ENCODE data around the gene CAPRIN1. TPM values are rescaled to one million over a fixed set of nuclear protein-coding genes. Genes with fewer than 3 reads are reported as not detected.

CAPRIN1 gene
- total RNA-seq, 1 experiment from 2014 or later = 301 TPM

DNA sequence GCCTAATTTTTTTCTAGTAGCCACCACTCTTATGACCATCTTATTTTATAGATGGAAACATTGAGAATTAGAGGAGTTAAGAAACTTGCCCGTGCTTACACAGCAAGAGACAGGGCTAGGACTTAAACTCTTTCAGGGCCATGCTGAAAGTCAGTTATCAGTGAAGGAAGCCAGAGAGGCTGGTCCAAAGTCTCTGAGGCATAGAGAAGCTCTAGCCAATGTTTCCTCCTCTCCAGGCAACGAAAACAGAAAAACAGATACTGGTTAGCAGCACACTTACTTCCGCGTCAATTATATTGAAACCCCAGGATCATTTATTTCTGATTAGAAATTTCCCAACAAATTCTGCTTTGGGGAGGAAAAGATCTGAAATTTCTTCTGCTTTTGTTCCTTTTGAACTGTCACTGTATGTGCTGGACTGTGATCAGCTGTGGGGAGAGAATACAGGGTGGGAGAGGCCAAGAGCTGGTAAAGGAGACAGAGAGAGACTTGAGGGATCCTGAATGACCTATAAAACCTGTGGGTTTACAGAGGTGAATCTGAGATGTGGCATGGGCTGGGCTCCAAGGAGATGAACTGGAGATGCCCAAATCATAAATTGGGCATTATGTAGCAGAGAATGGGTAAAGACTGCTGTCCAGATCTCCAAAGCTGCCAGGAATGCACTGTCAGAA, 37.5 kb upstream of the CAPRIN1 start:
- Histone ChIP-seq H2BK12ac (ENCODE audit: insufficient read length, low read depth, low read length) (no peak overlapping the region), H3K23ac (ENCODE audit: insufficient read length, low read depth, low read length) (no peak overlapping the region), H4K91ac (ENCODE audit: insufficient read length, low read depth, low read length) (no peak overlapping the region), H4K20me1 (ENCODE audit: control insufficient read depth, insufficient read depth, insufficient read length) (no peaks in the 10 kb centered on the region), H3K4me1 (ENCODE audit: insufficient read depth, low read length) (no peaks in the 10 kb centered on the region), H2AFZ (ENCODE audit: low read length) (no peak overlapping the region), H3K9me3 (ENCODE audit: control insufficient read depth, low read depth, low read length) (no peaks in the 10 kb centered on the region), H3K23me2 (ENCODE audit: insufficient read length, low read depth, low read length, poor library complexity, severe bottlenecking) (no peaks in the 10 kb centered on the region), H3K79me2 (ENCODE audit: insufficient read depth, low read length) (no peaks in the 10 kb centered on the region), H3K56ac (ENCODE audit: insufficient read length, low read depth, low read length) (no peak overlapping the region), H3T11ph (ENCODE audit: low read length) (no peak overlapping the region), H3K4ac (ENCODE audit: low read depth, low read length) (no peak overlapping the region), H4K8ac (replicated peaks; ENCODE audit: insufficient read length, low read depth, low read length) (no peak overlapping the region), H3K27ac (ENCODE audit: insufficient read length, low read depth, low read length) (no peak overlapping the region), H2BK20ac (ENCODE audit: low read depth, low read length, poor library complexity, severe bottlenecking) (no peak overlapping the region), H4K5ac (ENCODE audit: insufficient read length, low read depth, low read length) (no peak overlapping the region), H3K4me2 (ENCODE audit: insufficient read depth, insufficient read length, low read length) (no peak overlapping the region), H3K79me1 (ENCODE audit: insufficient read depth, low read depth, low read length, poor library complexity, severe bottlenecking) (no peaks in the 10 kb centered on the region), H3K9ac (ENCODE audit: extremely low read depth, insufficient read length, low read length) (no peak overlapping the region), H2BK5ac (ENCODE audit: insufficient read length, low read length) (no peak overlapping the region), H2BK120ac (ENCODE audit: low read depth, low read length, poor library complexity, severe bottlenecking) (no peak overlapping the region), H2BK15ac (ENCODE audit: low read depth, low read length) (no peak overlapping the region), H3K14ac (ENCODE audit: insufficient read depth, low read length) (no peak overlapping the region), H2AK5ac (ENCODE audit: insufficient read length, low read length) (no peak overlapping the region), H3K18ac (ENCODE audit: insufficient read length, low read depth, low read length) (no peak overlapping the region), H3K27me3 (ENCODE audit: insufficient read depth, low read length) (no peaks in the 10 kb centered on the region)
- no peak for DNase-seq
- peaks cover 3% of the 10 kb centered on the region; the same call in 1 of the 2 replicates for H3K27me3 Mint-ChIP-seq (ENCODE audit: low read depth)
- no peak overlapping the region for H3K27ac Mint-ChIP-seq
- H3K36me3 Mint-ChIP-seq (ENCODE audit: insufficient read depth in 1 of 3, low read depth in 3 of 3) = no peaks in the 10 kb centered on the region
- no peak for TF ChIP-seq CTCF (conservative IDR thresholded peaks at IDR 0.05)
- H3K9me3 Mint-ChIP-seq = no peaks in the 10 kb centered on the region
- no CpG with 5 or more reads among the region's 4 CpGs for WGBS (ENCODE audit: extremely low coverage, insufficient read length, low lambda C conversion rate)
- no peaks in the 10 kb centered on the region for H3K4me1 Mint-ChIP-seq
- H3K4me3 Mint-ChIP-seq = no peak overlapping the region; a peak in 1 of 5 replicates
